A673 (cell line): ENCODE data around the gene MCAT. TPM values are rescaled to one million over a fixed set of nuclear protein-coding genes. Genes with fewer than 3 reads are reported as not detected.

ENCODE experiments used
- BruUV-seq: library from RNA; stranded (reverse); fragments of 400-500 nt; replicated peaks from 2 replicates; lab custom pipeline; 2021; lab: Mats Ljungman, UMichigan
- CTCF ChIA-PET: fragments of 300-600 bp; sonication (Branson Sonifier 250); formaldehyde crosslinking; loops from one replicate; lab custom pipeline; 2022; ENCODE audit warnings: antibody characterized with exemption; lab: Charles Lee
- POLR2A ChIA-PET: fragments of 300-600 bp; sonication (Branson Sonifier 250); formaldehyde crosslinking; loops from one replicate; lab custom pipeline; 2022; ENCODE audit warnings: antibody characterized with exemption; ENCODE audit not compliant: low non-redundant PET; lab: Charles Lee
- DNase-seq: peaks from one replicate; pipeline ENCODE4 v3.0.0-alpha.2; 2015; ENCODE audit warnings: low spot score
- H3K27ac ChIP-seq: fragments of 200-600 bp; sonication (generic); 2 replicates; pipeline ENCODE4 v1.5.1; 2016; ENCODE audit warnings: mixed run types, low read depth, mild to moderate bottlenecking, mixed read lengths, antibody characterized with exemption, low read length; ENCODE audit not compliant: poor library complexity, severe bottlenecking
- H3K27me3 ChIP-seq: fragments of 200-600 bp; sonication (generic); replicated peaks from 2 replicates; pipeline ENCODE4 v1.6.1; 2017; ENCODE audit warnings: mixed run types, low read depth, mild to moderate bottlenecking, mixed read lengths, antibody characterized with exemption, low read length; ENCODE audit not compliant: insufficient read depth, poor library complexity
- H3K36me3 ChIP-seq: fragments of 200-600 bp; sonication (generic); 2 replicates; pipeline ENCODE4 v1.6.1; 2016; ENCODE audit warnings: mixed run types, mild to moderate bottlenecking, mixed read lengths, antibody characterized with exemption, low read length; ENCODE audit not compliant: insufficient read depth, poor library complexity, severe bottlenecking
- H3K4me1 ChIP-seq: fragments of 200-600 bp; sonication (generic); 2 replicates; pipeline ENCODE4 v1.6.1; 2017; ENCODE audit warnings: mixed run types, mild to moderate bottlenecking, mixed read lengths, antibody characterized with exemption, low read length; ENCODE audit not compliant: insufficient read depth, poor library complexity, severe bottlenecking
- H3K4me3 ChIP-seq: fragments of 200-600 bp; sonication (generic); 2 replicates; pipeline ENCODE4 v1.5.1; 2016; ENCODE audit warnings: low read depth, mixed run types, mild to moderate bottlenecking, mixed read lengths, low read length; ENCODE audit not compliant: poor library complexity, severe bottlenecking
- H3K9me3 ChIP-seq: fragments of 200-600 bp; sonication (generic); 2 replicates; pipeline ENCODE4 v1.6.1; 2016; ENCODE audit warnings: mixed run types, low read depth, mild to moderate bottlenecking, mixed read lengths, antibody characterized with exemption, low read length; ENCODE audit not compliant: poor library complexity, severe bottlenecking
- EZH2 ChIP-seq: fragments of 200-600 bp; sonication (generic); IDR thresholded peaks from 2 replicates; pipeline ENCODE4 v1.6.1; 2017; ENCODE audit warnings: borderline replicate concordance, low read depth, mild to moderate bottlenecking, mixed read lengths, antibody characterized with exemption, low read length; ENCODE audit not compliant: poor library complexity, severe bottlenecking
- intact Hi-C: fragments of 100-400 bp; cut with micrococcal nuclease; formaldehyde crosslinking; loops from one replicate; pipeline ENCODE4 v1.10.0; 2022; ENCODE audit not compliant: unreplicated experiment
- total RNA-seq: library from RNA; stranded (reverse); gene quantifications from 2 replicates; pipeline ENCODE4 v1.2.3, GENCODE V29; 2021
- TF ChIP-seq, protein P1 (sequence below): fragments of 300-800, 200-600 bp; sonication (generic); conservative IDR thresholded peaks from 2 replicates; pipeline ENCODE4 v1.5.1; 2017; ENCODE audit warnings: low read depth, mild to moderate bottlenecking, antibody characterized with exemption, low read length, moderate library complexity, mixed read lengths

Gene MCAT
- total RNA-seq, 1 experiment from 2014 or later, result 32.2 TPM

DNA sequence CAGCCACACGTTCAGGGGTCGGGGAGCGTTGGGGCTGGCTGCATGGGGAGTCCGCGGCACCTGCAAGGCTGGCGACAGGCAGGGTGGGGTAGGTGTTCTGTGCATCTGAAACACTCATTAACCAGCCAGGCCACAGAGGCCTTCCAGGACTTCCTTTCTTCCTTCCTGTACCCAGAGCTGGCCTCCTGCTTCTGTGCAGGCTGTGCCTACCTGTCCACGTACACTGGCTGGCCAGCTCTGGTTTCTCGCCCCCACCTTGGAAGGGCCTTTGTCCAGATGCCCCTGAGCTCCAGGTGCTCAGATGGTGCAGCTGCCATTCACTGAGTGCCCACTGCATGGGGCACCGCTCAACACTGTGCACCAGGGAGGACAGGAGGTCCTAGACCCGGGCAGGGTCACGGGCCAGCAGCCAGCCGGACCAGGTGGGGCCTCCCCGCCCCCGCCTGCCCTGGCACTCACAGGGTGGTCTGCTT, 27.9 kb upstream of the MCAT start:
- BruUV-seq, result no TSS peak
- no peaks in the 10 kb centered on the region for H3K27me3 ChIP-seq
- intact Hi-C loops, result no loop called here
- ChIA-PET CTCF (no interaction called here), POLR2A (no interaction called here)
- H3K4me3 ChIP-seq, result no peak overlapping the region
- TF ChIP-seq, protein P1, sequence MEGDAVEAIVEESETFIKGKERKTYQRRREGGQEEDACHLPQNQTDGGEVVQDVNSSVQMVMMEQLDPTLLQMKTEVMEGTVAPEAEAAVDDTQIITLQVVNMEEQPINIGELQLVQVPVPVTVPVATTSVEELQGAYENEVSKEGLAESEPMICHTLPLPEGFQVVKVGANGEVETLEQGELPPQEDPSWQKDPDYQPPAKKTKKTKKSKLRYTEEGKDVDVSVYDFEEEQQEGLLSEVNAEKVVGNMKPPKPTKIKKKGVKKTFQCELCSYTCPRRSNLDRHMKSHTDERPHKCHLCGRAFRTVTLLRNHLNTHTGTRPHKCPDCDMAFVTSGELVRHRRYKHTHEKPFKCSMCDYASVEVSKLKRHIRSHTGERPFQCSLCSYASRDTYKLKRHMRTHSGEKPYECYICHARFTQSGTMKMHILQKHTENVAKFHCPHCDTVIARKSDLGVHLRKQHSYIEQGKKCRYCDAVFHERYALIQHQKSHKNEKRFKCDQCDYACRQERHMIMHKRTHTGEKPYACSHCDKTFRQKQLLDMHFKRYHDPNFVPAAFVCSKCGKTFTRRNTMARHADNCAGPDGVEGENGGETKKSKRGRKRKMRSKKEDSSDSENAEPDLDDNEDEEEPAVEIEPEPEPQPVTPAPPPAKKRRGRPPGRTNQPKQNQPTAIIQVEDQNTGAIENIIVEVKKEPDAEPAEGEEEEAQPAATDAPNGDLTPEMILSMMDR, result no peak
- TF ChIP-seq EZH2, result no peak
- H3K9me3 ChIP-seq, result no peaks in the 10 kb centered on the region
- no peak for DNase-seq
- H3K4me1 ChIP-seq, result no peaks in the 10 kb centered on the region
- peaks cover 76% of the 10 kb centered on the region for H3K36me3 ChIP-seq
- H3K27ac ChIP-seq, result no peak overlapping the region

DNA sequence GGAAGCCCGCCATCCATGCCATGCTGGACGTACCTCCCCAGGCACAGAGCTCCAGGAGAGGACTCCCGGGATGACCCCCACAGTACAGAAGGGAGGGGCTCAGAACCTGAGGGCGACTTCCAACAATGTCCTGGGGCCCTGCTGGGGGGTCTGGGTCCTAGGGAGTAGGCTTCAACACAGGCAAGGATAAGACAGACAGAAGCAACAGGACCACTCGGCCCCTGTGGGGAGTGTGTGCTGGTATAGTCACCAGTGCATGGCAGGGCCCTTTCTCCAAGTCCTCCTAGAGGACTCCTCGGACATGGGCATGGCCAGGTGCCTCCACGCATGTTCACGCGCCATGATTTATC, 26.9 kb upstream of the MCAT start:
- DNase-seq, result no peak
- POLR2A ChIA-PET, result no interaction called here
- no peaks in the 10 kb centered on the region for H3K4me1 ChIP-seq
- H3K9me3 ChIP-seq, result no peaks in the 10 kb centered on the region
- CTCF ChIA-PET, result no interaction called here
- peaks cover 67% of the 10 kb centered on the region for H3K36me3 ChIP-seq
- TF ChIP-seq, protein P1, result no peak
- no peak for TF ChIP-seq EZH2
- H3K27me3 ChIP-seq, result no peaks in the 10 kb centered on the region
- intact Hi-C loops, result no loop called here
- no peak overlapping the region for H3K4me3 ChIP-seq
- no peak overlapping the region for H3K27ac ChIP-seq
- no TSS peak for BruUV-seq

DNA sequence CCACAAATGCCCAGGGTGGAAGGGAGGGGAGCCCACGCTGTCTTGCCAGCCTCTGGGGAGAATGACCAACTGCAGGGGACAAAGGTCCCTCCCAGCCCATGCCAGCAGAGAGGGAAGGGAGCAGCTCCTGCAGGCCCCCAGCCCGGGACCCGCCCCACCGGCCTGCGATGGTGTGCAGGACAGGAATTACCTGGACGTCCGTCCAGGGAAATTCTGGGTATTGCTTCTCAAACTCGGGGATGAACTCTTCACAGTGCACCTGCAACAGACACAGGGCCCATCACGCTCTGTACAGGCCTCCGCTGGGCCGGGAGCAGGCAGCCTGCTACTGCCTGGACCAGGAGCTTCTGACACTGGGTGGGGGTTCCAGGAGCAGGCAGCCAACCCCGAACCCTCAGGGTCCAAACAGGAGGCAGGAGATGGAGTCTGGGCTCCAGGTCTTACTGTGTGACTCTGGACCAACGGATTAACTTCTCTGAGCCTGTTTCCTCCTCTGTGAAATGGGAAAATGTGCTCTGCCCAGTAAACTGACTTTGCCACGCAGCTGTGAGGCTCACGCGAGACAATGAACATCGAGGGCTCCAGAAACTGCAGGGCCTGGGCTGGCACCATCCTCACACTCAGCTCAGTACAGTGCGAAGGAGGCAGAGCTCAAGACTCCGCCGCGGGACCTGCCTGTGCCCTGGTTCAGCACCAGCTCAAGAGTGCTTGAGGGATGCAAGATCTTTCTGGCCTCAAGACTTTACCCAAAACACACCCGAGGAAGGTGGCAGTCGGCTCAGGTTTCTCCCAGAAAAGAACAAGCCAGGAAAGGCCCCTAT, 26.3 kb upstream of the MCAT start:
- ChIA-PET CTCF (no interaction called here), POLR2A (no interaction called here)
- no peak overlapping the region for H3K4me3 ChIP-seq
- intact Hi-C loops, result no loop called here
- TF ChIP-seq, protein P1, result no peak
- TF ChIP-seq EZH2, result no peak
- H3K4me1 ChIP-seq, result no peaks in the 10 kb centered on the region
- no peak overlapping the region for H3K27ac ChIP-seq
- BruUV-seq, result no TSS peak
- peaks cover 61% of the 10 kb centered on the region for H3K36me3 ChIP-seq
- no peak for DNase-seq
- no peaks in the 10 kb centered on the region for H3K27me3 ChIP-seq
- H3K9me3 ChIP-seq, result no peaks in the 10 kb centered on the region
